Stimulated activated CD8-positive, alpha-beta memory T cell treated with anti-CD3 and anti-CD28 coated beads, Interleukin-12 subunit alpha, Interleukin-12 subunit beta, amount 100 ng/mL, for 4 hours (primary cell): Measurements from ENCODE around the gene PKDREJ.
"Not testable (repeated sequence)": the region's sequence is repeated elsewhere in the genome, so short reads cannot be mapped to it uniquely, and the experiment has no call there.

Source experiments
- DNase-seq: peaks from one replicate; pipeline ENCODE4 v3.0.0-alpha.2; 2020; ENCODE audit warnings: low read depth

The PKDREJ gene

GRCh38 chr22:46263216-46263590 lies at the start of gene PKDREJ:
Gene PKDREJ, minus strand, starts transcription at chr22:46263343. Its CDS starts 21 bp downstream, at chr22:46263322.
- DNase-seq: no peak

GRCh38 chr22:46312848-46313247 lies 49.7 kb upstream of the PKDREJ start:
- DNase-seq: not testable (repeated sequence)

GRCh38 chr22:46312056-46312455 lies 48.9 kb upstream of the PKDREJ start:
- no peak for DNase-seq

- no peak for DNase-seq
These were observed 46.5 kb upstream of the PKDREJ start for GRCh38 chr22:46309526-46310085.

- no peak for DNase-seq
These were observed 45.3 kb upstream of the PKDREJ start for GRCh38 chr22:46308283-46308988.

- no peak for DNase-seq
These were observed 40.3 kb upstream of the PKDREJ start for GRCh38 chr22:46303347-46303965.

GRCh38 chr22:46300491-46300890 lies 37.3 kb upstream of the PKDREJ start:
- DNase-seq: no peak

GRCh38 chr22:46299101-46299500 lies 36.0 kb upstream of the PKDREJ start:
- DNase-seq: no peak

- no peak for DNase-seq
These were observed 34.1 kb upstream of the PKDREJ start for GRCh38 chr22:46297151-46297812.

- DNase-seq: peak; percentile 92
These were observed 33.4 kb upstream of the PKDREJ start, which contains the start of gene GTSE1 for GRCh38 chr22:46296257-46297150. Gene GTSE1, plus strand, starts transcription at chr22:46296870. Its CDS starts 531 bp downstream, at chr22:46297401.

GRCh38 chr22:46295277-46295971 lies 32.3 kb upstream of the PKDREJ start:
- no peak for DNase-seq

- no peak for DNase-seq
These were observed 31.6 kb upstream of the PKDREJ start for GRCh38 chr22:46294784-46295183.

GRCh38 chr22:46293577-46294260 lies 30.6 kb upstream of the PKDREJ start:
- DNase-seq: no peak

- no peak for DNase-seq
These were observed 29.6 kb upstream of the PKDREJ start for GRCh38 chr22:46292732-46293131.

- no peak for DNase-seq
These were observed 29.0 kb upstream of the PKDREJ start for GRCh38 chr22:46292173-46292572.

GRCh38 chr22:46290843-46291785 lies 28.0 kb upstream of the PKDREJ start:
- DNase-seq: no peak

- DNase-seq: no peak
These were observed 27.1 kb upstream of the PKDREJ start for GRCh38 chr22:46290121-46290842.

- DNase-seq: no peak
These were observed 26.2 kb upstream of the PKDREJ start for GRCh38 chr22:46289244-46289891.
